KMS-11 (cell line): ENCODE data around the gene PRR20G.

Experiments
- H2AFZ ChIP-seq: fragments of 200-600 bp; sonication (generic); 2 replicates; pipeline ENCODE4 v1.6.1; 2016; ENCODE audit warnings: antibody characterized with exemption, mixed run types, low read depth
- H3K27ac ChIP-seq: fragments of 200-600 bp; sonication (generic); 2 replicates; pipeline ENCODE4 v1.6.1; 2016; ENCODE audit warnings: mild to moderate bottlenecking, mixed run types
- H3K27me3 ChIP-seq: fragments of 200-600 bp; sonication (generic); 2 replicates; pipeline ENCODE4 v1.6.1; 2017; ENCODE audit warnings: mild to moderate bottlenecking, low read depth, mixed run types, moderate library complexity; ENCODE audit not compliant: insufficient read depth
- H3K36me3 ChIP-seq: fragments of 200-600 bp; sonication (generic); 2 replicates; pipeline ENCODE4 v1.6.1; 2017; ENCODE audit warnings: mild to moderate bottlenecking, mixed run types; ENCODE audit not compliant: insufficient read depth
- H3K4me1 ChIP-seq: fragments of 200-600 bp; sonication (generic); 2 replicates; pipeline ENCODE4 v1.6.1; 2016; ENCODE audit warnings: mild to moderate bottlenecking, low read depth, mixed run types; ENCODE audit not compliant: poor library complexity, severe bottlenecking
- H3K4me2 ChIP-seq: fragments of 200-600 bp; sonication (generic); 2 replicates; pipeline ENCODE4 v1.7.0; 2016; ENCODE audit warnings: mild to moderate bottlenecking, mixed run types
- H3K4me3 ChIP-seq: fragments of 200-600 bp; sonication (generic); IDR thresholded peaks from 2 replicates; pipeline ENCODE4 v1.6.1; 2017; ENCODE audit warnings: low read depth, low read length, mixed read lengths; ENCODE audit not compliant: insufficient read depth
- H3K79me2 ChIP-seq: fragments of 200-600 bp; sonication (generic); 2 replicates; pipeline ENCODE4 v1.6.1; 2016; ENCODE audit warnings: low read depth, mixed run types; ENCODE audit not compliant: insufficient read depth
- H3K9ac ChIP-seq: fragments of 200-600 bp; sonication (generic); 2 replicates; pipeline ENCODE4 v1.6.1; 2016; ENCODE audit warnings: mild to moderate bottlenecking, mixed run types
- H4K20me1 ChIP-seq: fragments of 200-600 bp; sonication (generic); 2 replicates; pipeline ENCODE4 v1.6.1; 2016; ENCODE audit warnings: mild to moderate bottlenecking, mixed run types; ENCODE audit not compliant: insufficient read depth
- TF ChIP-seq, protein P1 (sequence below): fragments of 200-600 bp; sonication (generic); conservative IDR thresholded peaks from 2 replicates; pipeline ENCODE4 v1.6.1; 2017; ENCODE audit warnings: low read depth, mild to moderate bottlenecking, antibody characterized with exemption, low read length, moderate library complexity, mixed read lengths

Gene PRR20G

GRCh38 chr3:127275287-127275781, 12.5 kb downstream of the PRR20G start:
- Histone ChIP-seq H3K4me2 (no peak overlapping the region), H3K27ac (no peak overlapping the region), H3K36me3 (no peaks in the 10 kb centered on the region), H3K79me2 (no peaks in the 10 kb centered on the region), H4K20me1 (no peaks in the 10 kb centered on the region), H3K4me1 (no peaks in the 10 kb centered on the region), H3K9ac (no peak overlapping the region), H3K4me3 (no peak overlapping the region), H3K27me3 (no peaks in the 10 kb centered on the region), H2AFZ (no peak overlapping the region)
- TF ChIP-seq, protein P1, sequence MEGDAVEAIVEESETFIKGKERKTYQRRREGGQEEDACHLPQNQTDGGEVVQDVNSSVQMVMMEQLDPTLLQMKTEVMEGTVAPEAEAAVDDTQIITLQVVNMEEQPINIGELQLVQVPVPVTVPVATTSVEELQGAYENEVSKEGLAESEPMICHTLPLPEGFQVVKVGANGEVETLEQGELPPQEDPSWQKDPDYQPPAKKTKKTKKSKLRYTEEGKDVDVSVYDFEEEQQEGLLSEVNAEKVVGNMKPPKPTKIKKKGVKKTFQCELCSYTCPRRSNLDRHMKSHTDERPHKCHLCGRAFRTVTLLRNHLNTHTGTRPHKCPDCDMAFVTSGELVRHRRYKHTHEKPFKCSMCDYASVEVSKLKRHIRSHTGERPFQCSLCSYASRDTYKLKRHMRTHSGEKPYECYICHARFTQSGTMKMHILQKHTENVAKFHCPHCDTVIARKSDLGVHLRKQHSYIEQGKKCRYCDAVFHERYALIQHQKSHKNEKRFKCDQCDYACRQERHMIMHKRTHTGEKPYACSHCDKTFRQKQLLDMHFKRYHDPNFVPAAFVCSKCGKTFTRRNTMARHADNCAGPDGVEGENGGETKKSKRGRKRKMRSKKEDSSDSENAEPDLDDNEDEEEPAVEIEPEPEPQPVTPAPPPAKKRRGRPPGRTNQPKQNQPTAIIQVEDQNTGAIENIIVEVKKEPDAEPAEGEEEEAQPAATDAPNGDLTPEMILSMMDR = no peak

DNA sequence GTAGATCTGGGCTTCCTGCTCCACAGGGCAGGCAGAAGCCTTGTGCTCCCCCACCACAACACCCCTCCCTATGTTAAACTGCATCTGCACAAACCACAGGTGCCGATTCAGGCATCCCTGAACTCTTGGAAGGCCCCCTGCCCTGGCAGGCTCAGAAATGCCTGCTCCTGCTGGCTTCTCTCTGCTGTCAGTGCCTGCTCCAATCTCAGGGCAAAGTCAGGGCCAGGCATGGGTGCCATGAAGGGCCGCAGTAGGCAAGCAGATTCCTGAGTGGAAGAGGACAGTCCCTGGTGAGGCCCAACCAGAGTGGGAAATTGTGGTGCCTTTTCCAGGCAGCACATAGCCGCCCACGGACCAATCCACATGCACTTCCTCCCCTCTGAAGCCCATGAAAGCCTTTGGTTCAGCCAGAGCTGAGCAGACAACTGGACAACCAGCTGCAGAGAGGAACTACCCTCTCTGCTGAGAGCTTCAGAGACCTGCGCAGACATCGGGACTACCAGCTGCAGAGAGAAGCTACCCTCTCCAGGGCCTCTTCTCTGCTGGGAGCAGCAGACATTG, 13.6 kb downstream of the PRR20G start:
- H3K79me2 ChIP-seq = no peaks in the 10 kb centered on the region
- H3K4me3 ChIP-seq = no peak overlapping the region
- no peak overlapping the region for H3K27ac ChIP-seq
- H2AFZ ChIP-seq = no peak overlapping the region
- H3K36me3 ChIP-seq = no peaks in the 10 kb centered on the region
- no peak overlapping the region for H3K4me2 ChIP-seq
- H3K27me3 ChIP-seq = no peaks in the 10 kb centered on the region
- TF ChIP-seq, protein P1 = no peak
- no peaks in the 10 kb centered on the region for H3K4me1 ChIP-seq
- H4K20me1 ChIP-seq = no peaks in the 10 kb centered on the region
- H3K9ac ChIP-seq = no peak overlapping the region

DNA sequence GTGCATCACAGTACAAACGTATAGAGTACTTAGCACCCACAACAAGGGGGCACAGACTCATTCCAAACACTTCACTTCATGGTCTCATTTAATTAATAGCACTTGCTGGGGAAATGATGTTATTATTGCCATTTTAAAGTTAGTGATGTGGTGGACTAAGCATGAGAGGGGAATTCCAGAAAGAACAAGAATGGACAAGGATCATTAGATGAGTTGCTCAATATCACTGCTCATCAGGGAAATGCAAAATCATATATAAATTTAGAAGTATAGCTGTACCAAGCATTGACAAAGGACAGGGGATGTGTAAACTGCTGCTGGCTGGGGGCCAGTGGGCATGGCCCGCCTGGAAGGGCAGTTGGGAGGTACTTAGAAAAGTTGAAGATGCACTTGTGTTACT, 14.6 kb downstream of the PRR20G start:
- Histone ChIP-seq H3K4me3 (no peak overlapping the region), H3K4me2 (no peak overlapping the region)

GRCh38 chr3:127266186-127266585, 21.7 kb downstream of the PRR20G start:
- Histone ChIP-seq H2AFZ (no peak overlapping the region), H3K27me3 (no peaks in the 10 kb centered on the region), H3K36me3 (no peaks in the 10 kb centered on the region), H3K4me1 (no peaks in the 10 kb centered on the region), H3K4me3 (no peak overlapping the region), H3K79me2 (no peaks in the 10 kb centered on the region), H3K9ac (no peak overlapping the region), H3K4me2 (no peak overlapping the region), H3K27ac (no peak overlapping the region), H4K20me1 (no peaks in the 10 kb centered on the region)
- TF ChIP-seq, protein P1 = no peak

More for the DNA sequence above, 14.6 kb downstream of the PRR20G start:
- TF ChIP-seq, protein P1 = no peak
- H3K27ac ChIP-seq = no peak overlapping the region
- no peaks in the 10 kb centered on the region for H3K36me3 ChIP-seq
- H3K4me1 ChIP-seq = no peaks in the 10 kb centered on the region
- no peak overlapping the region for H3K9ac ChIP-seq
- H2AFZ ChIP-seq = no peak overlapping the region
- no peaks in the 10 kb centered on the region for H4K20me1 ChIP-seq
- H3K27me3 ChIP-seq = no peaks in the 10 kb centered on the region
- H3K79me2 ChIP-seq = no peaks in the 10 kb centered on the region
